ENCODE data around the gene CGB5. TPM values are rescaled to one million over a fixed set of nuclear protein-coding genes. Genes with fewer than 3 reads are reported as not detected.
A peak's percentile ranks its signal among the peaks of the same experiment; 100 is the strongest.

The CGB5 gene
- total and polyA plus RNA-seq, 8 donors, result not detected

DNA sequence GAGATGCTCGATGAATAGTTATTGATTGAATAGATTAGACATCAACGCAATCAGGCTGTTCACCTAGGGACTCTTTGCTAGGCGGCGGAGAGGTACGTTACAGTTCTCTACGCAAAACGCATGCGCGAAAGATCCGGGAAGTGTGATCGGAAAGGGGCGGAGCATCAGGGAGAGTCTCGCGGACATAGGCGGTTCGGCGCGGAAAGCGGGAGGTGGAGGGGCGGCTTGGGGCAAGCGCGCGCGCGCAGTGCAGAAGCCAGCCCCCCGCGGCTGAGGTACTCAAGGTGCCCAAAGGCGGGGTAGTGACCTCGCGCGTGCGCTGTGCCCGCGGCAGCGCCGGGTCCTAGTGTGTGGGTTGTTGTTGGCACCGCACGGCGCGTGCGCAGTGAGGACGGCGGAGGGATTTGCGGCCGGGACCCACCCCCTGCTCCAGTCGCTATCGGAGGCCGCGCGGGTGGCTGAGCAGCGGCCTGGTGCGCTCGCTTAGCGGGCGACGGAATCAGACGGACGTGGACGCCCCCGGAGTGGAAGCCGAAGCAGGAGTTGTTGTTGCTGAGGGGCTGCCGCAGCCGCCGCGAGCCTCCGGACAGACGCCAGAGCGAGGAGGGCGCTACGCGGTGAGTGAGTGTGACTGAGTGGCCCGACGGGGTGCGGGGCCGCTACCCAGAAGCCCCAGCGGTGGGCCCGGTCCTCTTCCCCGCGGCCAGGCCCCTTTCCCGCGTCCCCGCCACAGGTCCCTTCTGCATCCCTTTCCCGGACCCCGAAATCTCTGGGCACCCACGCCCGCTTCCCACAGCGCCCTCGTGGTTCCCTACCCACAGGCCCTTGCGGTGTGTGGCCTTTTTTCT is 41.6 kb downstream of the CGB5 start, which contains the start of gene SNRNP70:
TSS of gene SNRNP70 (plus strand) at position 432 of the 848 bp plus-strand sequence. CDS start 964 bp downstream, outside the sequence.
- Histone ChIP-seq H3K9me3 (no peaks in the 10 kb centered on the region), H3K36me3 (peaks cover 16 to 34% (median 30%) of the 10 kb centered on the region in 4 donors), H3K4me1 (peaks cover 24 to 44% (median 40%) of the 10 kb centered on the region in 4 donors), H3K27ac (peak within 1 kb of the TSS; percentile 85 to 94 (median 92)), H3K27me3 (no peaks in the 10 kb centered on the region), H3K4me3 (peak within 1 kb of the TSS; percentile 83 to 98 (median 89))
- intact Hi-C loops (cut with DNase I; ENCODE audit: low total_unique reads), result no loop called here
- WGBS, 5 donors, result 0 to 1% (median 0%) methylated on average over 45 to 89 of the region's 89 CpGs
- TF ChIP-seq EP300 (IDR thresholded peaks at IDR 0.05), result no peak
- peak in 2 of 4 donors; percentile 55 to 60 for TF ChIP-seq POLR2A (IDR thresholded peaks at IDR 0.05)
- TF ChIP-seq POLR2AphosphoS5 (IDR thresholded peaks at IDR 0.05), result peak; percentile 59 to 95 (median 86)
- TF ChIP-seq, protein P1, sequence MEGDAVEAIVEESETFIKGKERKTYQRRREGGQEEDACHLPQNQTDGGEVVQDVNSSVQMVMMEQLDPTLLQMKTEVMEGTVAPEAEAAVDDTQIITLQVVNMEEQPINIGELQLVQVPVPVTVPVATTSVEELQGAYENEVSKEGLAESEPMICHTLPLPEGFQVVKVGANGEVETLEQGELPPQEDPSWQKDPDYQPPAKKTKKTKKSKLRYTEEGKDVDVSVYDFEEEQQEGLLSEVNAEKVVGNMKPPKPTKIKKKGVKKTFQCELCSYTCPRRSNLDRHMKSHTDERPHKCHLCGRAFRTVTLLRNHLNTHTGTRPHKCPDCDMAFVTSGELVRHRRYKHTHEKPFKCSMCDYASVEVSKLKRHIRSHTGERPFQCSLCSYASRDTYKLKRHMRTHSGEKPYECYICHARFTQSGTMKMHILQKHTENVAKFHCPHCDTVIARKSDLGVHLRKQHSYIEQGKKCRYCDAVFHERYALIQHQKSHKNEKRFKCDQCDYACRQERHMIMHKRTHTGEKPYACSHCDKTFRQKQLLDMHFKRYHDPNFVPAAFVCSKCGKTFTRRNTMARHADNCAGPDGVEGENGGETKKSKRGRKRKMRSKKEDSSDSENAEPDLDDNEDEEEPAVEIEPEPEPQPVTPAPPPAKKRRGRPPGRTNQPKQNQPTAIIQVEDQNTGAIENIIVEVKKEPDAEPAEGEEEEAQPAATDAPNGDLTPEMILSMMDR (IDR thresholded peaks at IDR 0.05), result no peak
- DNase-seq, result peak; percentile 100

DNA sequence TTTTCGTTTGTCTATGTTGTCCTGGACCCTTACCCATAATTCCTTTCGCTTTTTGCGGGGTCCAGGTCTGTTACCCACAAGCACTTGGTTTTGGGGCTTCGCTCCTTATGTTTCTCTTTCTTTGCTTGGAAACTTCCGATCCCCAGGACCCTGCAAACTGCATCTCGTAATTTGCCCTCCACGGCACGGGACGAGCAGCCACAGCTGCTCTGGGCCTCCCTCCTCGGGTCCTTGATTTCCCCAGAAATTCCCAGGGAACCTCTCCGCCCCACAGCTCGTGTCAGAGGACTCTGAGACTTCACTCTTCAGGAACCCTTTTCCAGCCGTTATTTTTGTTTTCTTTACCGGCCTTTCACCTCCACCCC is 42.2 kb downstream of the CGB5 start:
- H3K27ac ChIP-seq, result peak overlapping the region; percentile 85 to 94 (median 92)
- H3K4me1 ChIP-seq, result peaks cover 24 to 44% (median 40%) of the 10 kb centered on the region in 4 donors
- no peaks in the 10 kb centered on the region for H3K27me3 ChIP-seq
- 0 to 1% (median 0%) methylated on average over 14 of the region's 14 CpGs for WGBS, 5 donors
- H3K9me3 ChIP-seq, result no peaks in the 10 kb centered on the region
- intact Hi-C loops (cut with DNase I; ENCODE audit: low total_unique reads), result no loop called here
- H3K36me3 ChIP-seq, result peaks cover 22 to 40% (median 36%) of the 10 kb centered on the region in 4 donors
- TF ChIP-seq POLR2A (IDR thresholded peaks at IDR 0.05) (no peak), EP300 (IDR thresholded peaks at IDR 0.05) (no peak), POLR2AphosphoS5 (IDR thresholded peaks at IDR 0.05) (no peak)
- TF ChIP-seq, protein P1 (IDR thresholded peaks at IDR 0.05), result no peak
- no peak for DNase-seq
- H3K4me3 ChIP-seq, result peak overlapping the region; percentile 83 to 98 (median 89)

DNA sequence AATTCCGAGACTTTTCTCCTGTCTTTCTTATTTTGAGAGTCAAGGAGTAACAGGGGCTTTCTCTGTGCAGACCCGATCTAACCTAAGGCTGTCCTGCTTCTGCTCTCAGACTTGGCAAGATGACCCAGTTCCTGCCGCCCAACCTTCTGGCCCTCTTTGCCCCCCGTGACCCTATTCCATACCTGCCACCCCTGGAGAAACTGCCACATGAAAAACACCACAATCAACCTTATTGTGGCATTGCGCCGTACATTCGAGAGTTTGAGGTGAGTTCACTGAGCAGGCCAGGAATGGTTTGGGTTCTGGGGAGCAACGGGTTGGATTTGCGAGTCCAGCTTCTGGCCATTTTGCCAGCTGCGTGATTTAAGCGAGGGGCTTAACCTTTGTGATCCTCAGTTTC is 42.6 kb downstream of the CGB5 start:
- TF ChIP-seq EP300 (IDR thresholded peaks at IDR 0.05), result no peak
- TF ChIP-seq, protein P1 (IDR thresholded peaks at IDR 0.05), result no peak
- TF ChIP-seq POLR2A (IDR thresholded peaks at IDR 0.05), result no peak
- no peak for TF ChIP-seq POLR2AphosphoS5 (IDR thresholded peaks at IDR 0.05)
- DNase-seq, result no peak
- WGBS, 5 donors, result 20 to 35% (median 32%) methylated on average over 11 of the region's 11 CpGs
- Histone ChIP-seq H3K9me3 (no peaks in the 10 kb centered on the region), H3K4me1 (peaks cover 24 to 44% (median 40%) of the 10 kb centered on the region in 4 donors), H3K4me3 (peak overlapping the region; percentile 83 to 98 (median 89)), H3K36me3 (peaks cover 26 to 44% (median 40%) of the 10 kb centered on the region in 4 donors), H3K27ac (peak overlapping the region in 3 of 5 donors; percentile 91 to 94 (median 93)), H3K27me3 (no peaks in the 10 kb centered on the region)
- intact Hi-C loops (cut with DNase I; ENCODE audit: low total_unique reads), result no loop called here

DNA sequence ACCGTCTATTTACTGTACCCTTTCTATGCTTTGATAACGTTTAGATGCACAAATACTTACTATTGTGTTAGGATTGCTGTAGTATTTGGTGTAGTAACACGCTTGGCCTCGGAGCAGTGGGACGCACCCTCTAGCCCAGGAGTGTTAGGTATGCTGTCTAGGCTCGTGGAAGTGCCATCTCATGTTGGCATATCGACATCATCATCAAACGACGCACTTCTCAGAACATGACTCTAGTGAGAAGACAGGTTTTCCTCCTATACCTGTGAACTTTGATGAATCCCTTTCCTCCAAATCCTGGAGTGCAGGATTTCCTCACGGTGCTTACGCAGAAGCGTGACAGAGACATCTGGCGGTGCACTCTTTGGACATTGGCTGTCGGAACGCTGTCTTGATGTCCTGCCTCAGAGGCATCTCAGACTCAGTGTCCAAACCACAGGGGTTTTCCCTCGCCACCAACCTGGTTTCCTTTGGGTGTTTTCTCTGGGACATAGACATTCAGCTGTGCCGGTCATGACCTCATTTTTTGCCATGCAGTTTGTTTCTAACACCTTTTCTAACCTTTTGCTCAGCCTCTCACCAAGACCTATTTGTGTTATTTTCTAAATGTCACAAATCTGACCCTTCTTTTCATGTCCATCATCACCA is 47.9 kb downstream of the CGB5 start:
- TF ChIP-seq POLR2A (IDR thresholded peaks at IDR 0.05), result no peak
- TF ChIP-seq EP300 (IDR thresholded peaks at IDR 0.05), result no peak
- no peak for TF ChIP-seq POLR2AphosphoS5 (IDR thresholded peaks at IDR 0.05)
- TF ChIP-seq, protein P1 (IDR thresholded peaks at IDR 0.05), result no peak
- Histone ChIP-seq H3K4me3 (no peak overlapping the region), H3K27me3 (no peaks in the 10 kb centered on the region), H3K9me3 (no peaks in the 10 kb centered on the region), H3K36me3 (peaks cover 74 to 96% (median 93%) of the 10 kb centered on the region in 4 donors), H3K4me1 (peaks cover 18 to 38% (median 33%) of the 10 kb centered on the region in 4 donors), H3K27ac (no peak overlapping the region)
- WGBS, 5 donors, result 82 to 88% (median 87%) methylated on average over 17 of the region's 17 CpGs
- DNase-seq, result no peak
- intact Hi-C loops (cut with DNase I; ENCODE audit: low total_unique reads), result loop anchor here (10.0 kb wide), 1 partner anchor 63 kb away; the partner anchor contains the start of genes HRC and TRPM4

Data from stomach (tissue), 9 donors.